ENCODE measurements around the gene NAA10.

DNA sequence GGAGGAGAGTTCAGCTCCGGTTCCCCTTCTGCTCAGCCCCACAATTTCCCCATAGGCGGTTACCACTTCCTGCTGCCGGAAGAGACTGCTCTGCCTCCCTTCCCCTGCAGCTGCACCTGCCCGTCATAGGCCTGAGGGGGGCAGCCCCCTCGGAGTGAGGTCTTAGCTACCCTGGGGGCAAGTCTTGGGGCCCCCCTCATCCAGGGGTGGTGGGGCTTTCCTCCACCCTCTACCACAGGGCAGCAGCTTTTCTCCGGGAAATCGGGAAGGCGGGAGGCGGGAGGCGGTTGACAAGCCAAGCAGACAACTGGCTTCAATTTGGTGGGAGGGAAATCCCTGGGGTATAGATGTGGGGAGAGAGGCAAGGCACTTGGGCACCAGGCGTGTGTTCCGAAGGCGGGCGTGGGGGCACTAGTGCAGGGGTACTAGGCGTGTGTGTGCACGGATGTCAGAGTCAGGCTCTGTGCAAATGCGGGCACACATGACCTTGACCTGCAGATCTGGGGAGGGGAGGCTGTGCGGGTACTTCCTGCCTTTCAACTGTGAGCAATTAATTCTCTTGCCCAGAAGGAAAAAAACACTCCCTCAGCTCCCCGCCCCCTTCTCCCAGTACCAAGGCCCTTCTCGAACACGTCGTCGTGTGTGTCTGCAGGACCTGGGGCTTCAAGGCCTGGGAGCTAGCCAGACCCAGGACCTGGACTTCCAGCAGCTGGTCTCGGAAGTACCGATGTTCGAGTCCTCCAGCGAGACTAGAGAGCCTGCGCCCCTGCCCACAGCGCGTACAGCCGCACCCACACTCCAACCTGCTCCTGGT lies 7.8 kb downstream of the NAA10 start:
- TF ChIP-seq, protein P1, sequence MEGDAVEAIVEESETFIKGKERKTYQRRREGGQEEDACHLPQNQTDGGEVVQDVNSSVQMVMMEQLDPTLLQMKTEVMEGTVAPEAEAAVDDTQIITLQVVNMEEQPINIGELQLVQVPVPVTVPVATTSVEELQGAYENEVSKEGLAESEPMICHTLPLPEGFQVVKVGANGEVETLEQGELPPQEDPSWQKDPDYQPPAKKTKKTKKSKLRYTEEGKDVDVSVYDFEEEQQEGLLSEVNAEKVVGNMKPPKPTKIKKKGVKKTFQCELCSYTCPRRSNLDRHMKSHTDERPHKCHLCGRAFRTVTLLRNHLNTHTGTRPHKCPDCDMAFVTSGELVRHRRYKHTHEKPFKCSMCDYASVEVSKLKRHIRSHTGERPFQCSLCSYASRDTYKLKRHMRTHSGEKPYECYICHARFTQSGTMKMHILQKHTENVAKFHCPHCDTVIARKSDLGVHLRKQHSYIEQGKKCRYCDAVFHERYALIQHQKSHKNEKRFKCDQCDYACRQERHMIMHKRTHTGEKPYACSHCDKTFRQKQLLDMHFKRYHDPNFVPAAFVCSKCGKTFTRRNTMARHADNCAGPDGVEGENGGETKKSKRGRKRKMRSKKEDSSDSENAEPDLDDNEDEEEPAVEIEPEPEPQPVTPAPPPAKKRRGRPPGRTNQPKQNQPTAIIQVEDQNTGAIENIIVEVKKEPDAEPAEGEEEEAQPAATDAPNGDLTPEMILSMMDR (IDR thresholded peaks at IDR 0.05): no peak
- TF ChIP-seq POLR2A (IDR thresholded peaks at IDR 0.05): no peak
- TF ChIP-seq POLR2AphosphoS5 (IDR thresholded peaks at IDR 0.05): peak in 1 of 3 donors; percentile 45
